Colonic mucosa (tissue), 4 donors: ENCODE results near the gene SEC24D. TPM values are rescaled to one million over a fixed set of nuclear protein-coding genes. Genes with fewer than 3 reads are reported as not detected.
A peak's percentile ranks its signal among the peaks of the same experiment; 100 is the strongest.

Experiments
- DNase-seq: peaks from one replicate; pipeline ENCODE4 v3.0.0-alpha.2; 2020
- H3K27ac ChIP-seq: fragments of 200-600 bp; one replicate; pipeline ENCODE4 v1.8.0; 2021
- H3K27me3 ChIP-seq: fragments of 200-600 bp; one replicate; pipeline ENCODE4 v1.8.0; 2021
- H3K36me3 ChIP-seq: fragments of 200-600 bp; one replicate; pipeline ENCODE4 v1.8.0; 2021
- H3K4me1 ChIP-seq: fragments of 200-600 bp; one replicate; pipeline ENCODE4 v1.8.0; 2021; ENCODE audit warnings: mild to moderate bottlenecking
- H3K4me3 ChIP-seq: fragments of 200-600 bp; one replicate; pipeline ENCODE4 v1.8.0; 2021
- H3K9ac ChIP-seq, 2 donors: one replicate each; pipeline ENCODE4 v1.7.0; 2013; ENCODE audit warnings: control low read depth in 2 of 2, low read depth in 2 of 2, low read length in 2 of 2
- H3K9me3 ChIP-seq: fragments of 200-600 bp; one replicate; pipeline ENCODE4 v1.8.0; 2021
- CTCF ChIP-seq: fragments of 200-600 bp; IDR thresholded peaks from one replicate; pipeline ENCODE4 v1.8.0; 2022; ENCODE audit warnings: antibody characterized with exemption, mild to moderate bottlenecking
- intact Hi-C: fragments of 100-400 bp; cut with DNase I; formaldehyde crosslinking; loops from one replicate; pipeline ENCODE4 v1.14.1; 2022
- total RNA-seq, 2 donors: library from RNA; stranded (reverse); fragmentation: NEBNext Ultra II Directional in 1 of 2; extraction: Animal tissue kit (Norgen Biotek cat#: 25700) in 1 of 2; gene quantifications; one replicate each; pipeline ENCODE4 v1.2.1, GENCODE V29; 2021
- donor health status: healthy.
- donor health status: DM: no; HTN: no; CAD: no.
- donor health status: DM: no; HTN: no; CAD: no.

SEC24D gene
- total RNA-seq, 2 donors from 2014 or later, result 71.8 to 77.0 TPM

GRCh38 chr4:118712872-118713271, 123.1 kb downstream of the SEC24D start:
- H3K9me3 ChIP-seq, result no peaks in the 10 kb centered on the region

GRCh38 chr4:118711052-118711451, 124.9 kb downstream of the SEC24D start:
- no peak overlapping the region for H3K4me3 ChIP-seq
- no peak overlapping the region for H3K9ac ChIP-seq
- no peaks in the 10 kb centered on the region for H3K9me3 ChIP-seq
- DNase-seq, result no peak
- H3K27me3 ChIP-seq, result no peaks in the 10 kb centered on the region
- intact Hi-C loops, result no loop called here
- no peaks in the 10 kb centered on the region for H3K36me3 ChIP-seq
- no peaks in the 10 kb centered on the region for H3K4me1 ChIP-seq
- no peak overlapping the region for H3K27ac ChIP-seq
- TF ChIP-seq CTCF, result no peak

More at GRCh38 chr4:118712872-118713271, 123.1 kb downstream of the SEC24D start:
- no peak overlapping the region for H3K4me3 ChIP-seq
- H3K36me3 ChIP-seq, result no peaks in the 10 kb centered on the region
- no peak for DNase-seq
- intact Hi-C loops, result no loop called here
- no peaks in the 10 kb centered on the region for H3K27me3 ChIP-seq
- H3K9ac ChIP-seq, result no peak overlapping the region
- no peaks in the 10 kb centered on the region for H3K4me1 ChIP-seq
- no peak overlapping the region for H3K27ac ChIP-seq
- no peak for TF ChIP-seq CTCF

- no peak overlapping the region for H3K4me3 ChIP-seq
- H3K36me3 ChIP-seq, result peaks cover 7% of the 10 kb centered on the region
- H3K27ac ChIP-seq, result no peak overlapping the region
- intact Hi-C loops, result no loop called here
- H3K27me3 ChIP-seq, result no peaks in the 10 kb centered on the region
- TF ChIP-seq CTCF, result no peak
- no peak for DNase-seq
- no peaks in the 10 kb centered on the region for H3K4me1 ChIP-seq
- H3K9me3 ChIP-seq, result no peaks in the 10 kb centered on the region
- H3K9ac ChIP-seq, result no peak overlapping the region
Observed at GRCh38 chr4:118703118-118703517, 132.8 kb downstream of the SEC24D start.

GRCh38 chr4:118684873-118685811, 150.8 kb downstream of the SEC24D start, which contains the start of gene METTL14:
TSS of gene METTL14 (plus strand) at chr4:118685392. CDS start at chr4:118685535, 143 bp downstream.
- Histone ChIP-seq H3K9me3 (no peaks in the 10 kb centered on the region), H3K27me3 (no peaks in the 10 kb centered on the region), H3K4me3 (peak within 1 kb of the TSS; percentile 70), H3K27ac (peak within 1 kb of the TSS; percentile 88), H3K9ac (peak within 1 kb of the TSS; percentile 82 to 86), H3K4me1 (no peaks in the 10 kb centered on the region), H3K36me3 (peaks cover 17% of the 10 kb centered on the region)
- peak; percentile 96 for DNase-seq
- intact Hi-C loops, result no loop called here
- TF ChIP-seq CTCF, result peak; percentile 13

GRCh38 chr4:118683513-118683912, 152.4 kb downstream of the SEC24D start:
- Histone ChIP-seq H3K9ac (no peak overlapping the region), H3K27ac (no peak overlapping the region), H3K36me3 (peaks cover 7% of the 10 kb centered on the region), H3K27me3 (no peaks in the 10 kb centered on the region), H3K9me3 (no peaks in the 10 kb centered on the region), H3K4me1 (no peaks in the 10 kb centered on the region), H3K4me3 (no peak overlapping the region)
- TF ChIP-seq CTCF, result no peak
- intact Hi-C loops, result no loop called here
- DNase-seq, result no peak
